HS-5 (cell line): ENCODE results near the gene DMBT1.

Experiments
- DNase-seq: peaks from one replicate; pipeline ENCODE4 v3.0.0-alpha.2; 2012; ENCODE audit warnings: low read depth

Gene DMBT1

DNA sequence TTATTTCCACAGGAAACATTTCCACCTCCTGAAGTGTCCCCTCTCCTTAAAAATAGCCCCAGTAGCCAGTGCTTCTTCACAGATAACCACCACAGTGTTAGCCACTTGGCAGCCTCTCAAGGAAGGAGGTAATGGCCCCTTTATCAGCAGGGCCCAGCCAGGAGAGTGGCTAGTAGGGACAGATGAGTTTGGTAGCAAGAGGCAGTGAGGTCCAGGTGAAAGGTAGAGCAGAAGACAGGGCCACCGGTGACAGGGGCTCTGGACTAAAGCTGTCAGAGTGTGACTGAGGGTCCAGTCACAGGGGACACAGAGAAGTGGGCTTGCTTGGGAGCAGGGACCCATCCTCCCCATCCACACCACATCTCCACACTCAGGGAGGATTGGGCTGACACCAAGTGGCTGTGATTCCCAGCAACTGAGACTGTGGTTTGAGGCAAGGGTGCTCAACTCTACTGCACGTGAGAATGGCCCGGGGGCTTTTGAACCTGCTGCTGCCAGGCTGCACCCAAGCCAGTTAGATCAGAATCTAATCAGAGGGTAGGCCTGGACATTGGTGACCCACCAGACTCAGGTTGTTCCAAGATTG lies 86.9 kb downstream of the DMBT1 start:
- DNase-seq, result no peak

DNA sequence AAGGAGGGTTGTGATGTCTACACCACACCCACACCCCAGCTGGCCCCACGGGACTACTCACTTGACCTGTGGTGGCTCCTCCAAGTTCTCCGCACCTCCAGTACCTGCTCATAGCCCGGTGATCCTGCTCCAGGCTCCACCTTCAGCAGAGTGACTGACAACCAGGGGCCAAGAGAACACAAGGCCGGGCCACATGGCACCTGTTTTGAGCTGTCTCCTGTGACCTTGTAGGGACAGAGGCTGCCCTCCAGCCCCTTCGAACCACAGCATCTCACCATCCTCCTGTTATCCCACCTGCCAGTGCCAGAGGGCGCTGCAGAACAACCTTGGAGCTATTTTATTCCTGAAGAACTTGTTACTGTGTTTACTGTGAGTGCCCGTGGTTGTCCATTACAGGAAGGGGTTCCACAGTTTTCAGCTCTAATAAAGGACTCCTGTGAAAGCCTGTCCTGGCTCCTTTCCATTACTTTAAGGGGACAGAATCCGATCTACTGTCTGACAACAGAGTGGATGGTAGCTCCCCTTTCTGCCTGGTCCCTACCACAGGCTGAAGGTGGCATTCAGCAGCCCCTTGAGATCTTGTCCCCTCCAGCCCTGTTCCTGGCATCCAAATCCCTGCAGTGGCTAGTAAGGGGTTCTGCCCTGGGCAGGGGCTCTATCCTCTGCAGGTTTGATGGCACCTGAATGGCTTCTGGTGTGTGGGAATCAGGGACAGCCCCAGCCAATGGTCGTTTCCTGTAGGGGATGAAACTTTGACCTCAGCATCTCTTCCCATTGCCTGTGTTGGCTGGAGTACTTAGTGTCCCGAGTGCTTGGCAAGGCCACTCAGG lies 88.3 kb downstream of the DMBT1 start:
- DNase-seq, result no peak

DNA sequence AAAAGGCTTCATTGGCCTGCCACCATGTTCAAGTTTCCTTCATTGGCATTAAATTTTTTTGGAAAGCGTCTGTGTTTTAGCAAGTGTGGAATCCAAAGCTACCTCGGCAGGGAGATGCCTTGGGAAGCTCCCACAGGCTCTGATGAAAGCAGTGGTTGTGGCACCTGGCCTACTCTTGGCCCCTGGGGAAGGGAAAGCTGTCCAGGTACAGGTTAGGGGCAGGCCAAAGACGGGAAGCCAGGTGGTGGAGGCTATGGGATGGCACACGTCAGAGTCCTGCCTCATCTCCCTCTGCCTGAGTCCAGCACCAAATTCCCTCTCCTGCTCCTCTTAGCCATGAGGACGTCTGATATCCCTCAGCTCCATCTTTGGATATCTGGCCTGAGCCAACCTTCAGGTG lies 89.3 kb downstream of the DMBT1 start:
- no peak for DNase-seq

- DNase-seq, result no peak
These were observed 89.8 kb downstream of the DMBT1 start for GRCh38 chr10:122650331-122650730.

GRCh38 chr10:122655524-122656307 lies 95.2 kb downstream of the DMBT1 start:
- no peak for DNase-seq

DNA sequence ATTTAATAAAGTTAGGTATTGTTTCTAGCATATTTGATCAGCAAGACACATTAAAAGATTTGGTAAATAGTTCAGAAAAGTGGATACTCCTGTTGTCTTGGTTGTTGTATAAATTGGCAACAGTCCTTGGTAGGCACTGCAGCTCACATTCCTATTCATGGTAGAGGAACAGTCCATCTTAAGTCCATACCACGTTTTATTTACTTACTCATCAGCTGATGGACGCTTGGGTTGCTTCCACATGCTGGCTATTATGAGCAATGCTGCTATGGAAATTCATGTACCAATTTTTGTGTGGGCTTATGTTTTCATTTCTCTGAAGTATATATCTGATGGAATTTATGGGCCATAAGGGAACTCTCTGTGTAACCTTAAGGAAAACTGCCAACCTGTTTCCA lies 95.8 kb downstream of the DMBT1 start:
- DNase-seq, result no peak

- no peak for DNase-seq
These were observed 96.2 kb downstream of the DMBT1 start for GRCh38 chr10:122656741-122657140.

DNA sequence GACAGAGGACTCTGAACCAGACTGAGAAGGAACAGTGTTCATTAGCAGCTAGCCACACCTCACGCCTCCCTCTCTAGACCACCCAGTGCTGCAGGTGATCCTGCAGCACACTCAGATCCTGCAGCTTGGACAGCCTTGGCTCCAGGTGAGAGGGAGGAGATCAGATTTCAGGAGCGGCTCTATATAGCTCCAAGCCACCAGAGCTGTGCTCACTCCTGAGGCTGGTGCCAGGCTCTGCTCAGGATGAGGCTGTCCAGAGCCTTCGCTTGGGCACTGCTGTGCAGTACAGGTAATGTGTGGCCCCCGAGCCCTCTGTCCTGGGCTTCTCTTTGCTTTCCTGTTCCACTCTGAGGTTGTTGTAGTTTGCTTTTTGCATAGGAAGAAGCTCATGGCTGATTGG lies 96.7 kb downstream of the DMBT1 start:
- DNase-seq, result no peak

- no peak for DNase-seq
These were observed 97.2 kb downstream of the DMBT1 start for GRCh38 chr10:122657729-122658128.

DNA sequence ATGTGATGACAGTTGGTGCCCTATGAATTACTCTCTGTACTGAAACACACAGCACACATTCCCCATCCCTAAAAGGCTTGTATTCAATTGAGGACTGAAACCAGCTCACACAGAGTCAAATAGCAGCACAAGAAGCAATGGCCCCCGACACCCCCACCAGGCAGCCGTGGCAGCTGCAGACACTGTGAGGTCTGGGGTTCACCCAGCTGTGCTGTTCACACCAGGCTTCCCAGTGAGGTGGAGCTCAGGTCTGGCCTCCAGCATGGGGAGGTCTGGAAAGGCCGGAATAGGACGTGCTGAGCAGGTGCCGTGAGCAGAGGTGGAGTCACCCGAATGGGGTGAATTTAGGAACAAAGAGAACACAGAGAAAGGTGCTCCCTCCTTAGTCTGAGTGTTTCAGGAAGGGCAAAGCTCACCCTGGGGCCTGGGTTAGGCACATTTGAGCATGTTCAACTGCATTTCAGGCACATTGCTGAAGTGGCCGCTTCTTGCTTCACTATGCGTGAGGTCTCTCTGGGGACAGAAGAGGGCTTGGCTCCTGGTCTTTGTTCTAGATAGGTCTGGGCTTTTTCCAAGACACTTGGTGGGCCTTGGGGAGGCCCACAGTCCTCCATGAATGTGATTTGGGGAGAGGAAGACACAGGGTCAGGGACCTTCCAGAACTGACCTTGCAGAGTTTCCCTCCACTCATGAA lies 97.9 kb downstream of the DMBT1 start:
- no peak for DNase-seq

DNA sequence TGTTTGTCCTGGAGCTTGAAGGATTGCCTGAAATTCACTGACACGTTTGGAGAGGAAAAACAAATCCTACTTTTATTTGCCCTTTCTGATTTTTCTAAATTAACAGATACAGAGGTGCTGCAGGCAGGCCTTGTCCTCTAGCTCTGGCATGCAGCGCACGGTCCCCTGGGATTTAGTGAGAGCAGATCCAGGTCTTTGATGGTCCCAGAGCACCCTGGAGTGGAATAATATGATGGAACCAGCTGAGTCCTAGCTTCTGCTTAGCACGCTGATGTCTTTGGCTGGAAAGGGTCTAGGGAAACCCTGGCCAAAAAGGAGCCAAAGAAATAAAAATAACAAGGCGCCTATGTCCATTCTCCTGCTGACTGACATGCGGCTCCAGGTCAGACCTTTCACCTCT lies 98.6 kb downstream of the DMBT1 start:
- DNase-seq, result no peak

DNA sequence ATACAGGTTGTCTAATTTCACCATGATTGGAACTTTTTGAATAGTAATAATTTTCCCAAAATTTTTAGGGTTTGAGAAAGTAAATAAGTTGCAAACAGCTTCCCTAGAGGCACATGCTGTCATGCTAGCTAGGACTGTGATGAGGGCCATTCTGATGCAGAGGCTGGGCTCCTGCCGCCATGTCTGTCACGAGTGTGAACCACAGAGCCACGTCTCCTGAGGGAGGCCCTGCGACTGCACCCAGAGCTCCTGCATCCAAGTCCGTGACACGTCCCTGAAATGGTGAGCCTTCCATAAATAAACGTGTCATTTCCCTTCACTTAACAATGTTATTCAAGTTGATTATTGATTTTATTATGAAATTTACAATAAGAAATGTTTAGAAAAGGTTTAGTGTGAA lies 99.1 kb downstream of the DMBT1 start:
- DNase-seq, result no peak

DNA sequence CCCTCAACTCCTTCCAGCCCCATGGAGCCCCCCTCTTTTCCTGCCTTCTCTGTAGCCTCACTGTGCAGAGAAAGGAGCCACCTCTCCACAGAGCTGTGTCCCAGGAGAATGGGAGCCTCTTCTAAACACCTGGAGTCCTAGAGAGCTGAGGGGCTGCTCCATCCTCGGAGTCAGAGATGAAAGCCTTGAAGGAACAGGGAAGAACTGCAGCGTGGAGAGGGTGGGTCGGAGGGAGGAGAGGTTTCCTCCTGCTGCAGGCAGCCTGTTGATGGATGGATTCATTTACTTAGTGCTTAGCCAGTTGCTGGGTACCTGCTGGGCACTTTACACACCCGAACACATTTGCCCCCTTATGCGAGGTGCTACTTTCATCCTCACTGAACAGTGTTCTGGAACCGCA lies 100.1 kb downstream of the DMBT1 start:
- DNase-seq, result no peak

GRCh38 chr10:122662231-122662630 lies 101.7 kb downstream of the DMBT1 start:
- no peak for DNase-seq

DNA sequence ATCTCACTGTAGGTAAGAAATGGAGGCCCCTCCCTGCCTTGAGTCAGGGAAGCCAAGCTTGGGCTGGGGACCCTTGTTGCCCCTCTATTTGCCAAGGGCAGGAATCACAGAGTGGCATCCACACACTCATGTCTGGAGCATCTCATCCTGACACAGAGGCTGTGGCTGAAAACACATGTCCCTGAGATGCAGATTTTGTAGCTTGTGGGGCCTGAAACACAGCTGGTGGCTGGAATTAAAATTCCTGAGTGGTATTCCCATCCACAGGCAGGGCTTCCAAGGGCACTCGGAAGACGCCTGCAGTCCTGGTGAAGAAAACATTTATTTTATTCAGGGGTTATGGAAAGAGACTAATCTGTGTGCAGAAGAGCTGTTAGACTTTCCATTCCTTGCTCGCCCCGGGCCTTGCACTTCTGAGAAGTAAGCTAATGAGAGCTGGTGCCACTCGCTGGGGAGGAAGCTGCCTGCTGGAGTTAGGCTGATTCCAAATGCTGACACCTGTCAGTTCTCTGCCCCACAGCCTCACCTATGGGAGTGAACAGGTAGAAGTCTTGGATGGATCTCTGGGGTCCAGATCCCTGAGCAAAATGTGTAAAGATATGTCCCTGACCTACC lies 103.1 kb downstream of the DMBT1 start:
- DNase-seq, result no peak

- no peak for DNase-seq
These were observed 103.9 kb downstream of the DMBT1 start for GRCh38 chr10:122664501-122664900.

DNA sequence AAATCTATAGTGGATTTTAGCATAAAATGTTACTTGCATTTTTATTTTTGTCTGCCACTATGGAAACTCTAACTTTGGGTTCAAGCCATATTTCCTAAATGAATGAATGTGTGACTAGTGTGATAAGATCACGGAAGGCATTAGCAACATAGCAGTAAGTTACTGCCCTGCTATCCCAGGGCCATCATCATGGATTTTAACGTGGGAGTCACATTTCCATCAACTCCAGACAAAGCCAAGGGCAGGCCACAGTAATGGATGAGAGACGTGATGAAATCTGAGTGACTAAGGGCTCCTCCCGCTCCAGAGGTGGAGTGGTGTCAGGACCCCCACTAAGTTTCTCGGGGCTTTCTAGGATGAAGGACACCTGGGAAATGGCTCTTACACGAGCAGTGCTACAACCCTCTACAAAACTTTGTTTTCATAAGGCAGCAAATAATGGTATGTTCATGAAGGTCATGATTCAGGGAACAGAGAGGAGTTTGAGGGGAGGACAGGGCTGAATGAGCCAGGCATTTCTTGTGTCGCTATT lies 104.8 kb downstream of the DMBT1 start:
- no peak for DNase-seq

DNA sequence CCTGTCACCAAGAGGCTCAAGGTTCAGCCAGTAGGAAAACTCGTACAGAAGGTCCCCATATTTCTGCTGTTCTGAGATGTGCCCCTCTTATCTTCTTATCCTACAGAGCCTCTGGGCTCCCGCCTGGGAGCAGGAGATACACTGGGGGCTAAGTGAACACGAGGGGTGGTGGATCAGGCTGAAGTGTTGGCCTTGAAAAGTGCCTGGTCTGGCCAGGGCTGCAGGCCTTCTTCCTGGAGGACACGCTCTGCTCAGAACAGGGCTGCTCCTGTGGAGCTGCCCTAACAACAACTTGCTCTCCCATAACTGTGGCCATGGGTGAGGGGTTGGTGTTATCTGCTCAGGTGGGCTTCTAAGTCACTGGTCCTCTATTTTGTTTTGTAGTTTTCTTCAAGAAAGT lies 105.4 kb downstream of the DMBT1 start:
- DNase-seq, result no peak

DNA sequence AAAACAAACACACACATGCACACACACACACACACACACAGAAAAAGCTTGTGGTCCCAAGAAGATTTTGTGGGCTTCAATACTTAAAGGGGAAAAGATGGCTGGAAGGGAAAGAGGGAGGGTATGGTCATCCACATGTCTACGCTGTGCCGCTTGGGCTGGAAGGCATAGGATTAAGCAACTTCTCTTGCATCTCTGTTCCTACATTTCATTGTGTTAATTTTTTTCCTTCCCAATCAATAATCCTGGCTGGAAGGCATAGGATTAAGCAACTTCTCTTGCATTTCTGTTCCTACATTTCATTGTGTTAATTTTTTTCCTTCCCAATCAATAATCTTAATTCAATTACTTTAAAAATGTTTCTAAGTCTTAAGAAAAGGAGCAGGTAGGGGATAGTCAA lies 108.5 kb downstream of the DMBT1 start:
- no peak for DNase-seq

- no peak for DNase-seq
These were observed 109.3 kb downstream of the DMBT1 start for GRCh38 chr10:122669842-122670241.

GRCh38 chr10:122671355-122671754 lies 110.8 kb downstream of the DMBT1 start:
- no peak for DNase-seq

DNA sequence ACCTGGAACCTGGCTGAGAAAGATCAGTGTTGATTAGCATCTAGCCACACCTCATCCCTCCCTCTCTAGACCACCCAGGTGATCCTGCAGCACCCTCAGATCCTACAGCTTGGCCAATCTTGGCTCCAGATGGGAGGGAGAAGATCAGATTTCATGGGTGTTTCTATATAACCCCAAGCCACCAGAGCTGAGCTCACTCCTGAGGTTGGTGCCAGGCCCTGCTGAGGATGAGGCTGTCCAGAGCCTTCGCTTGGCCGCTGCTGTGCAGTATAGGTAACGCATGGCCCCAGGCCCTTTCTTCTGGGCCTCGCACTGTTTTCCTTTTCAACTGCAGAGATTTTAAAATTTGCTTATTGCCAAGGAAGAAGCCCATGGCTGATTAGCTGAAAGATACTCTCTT lies 112.1 kb downstream of the DMBT1 start:
- no peak for DNase-seq
